ENCODE measurements around the gene DCDC2.

DCDC2 gene

GRCh38 chr6:24186349-24186748, 171.5 kb downstream of the DCDC2 start:
- no peak overlapping the region for H3K4me3 ChIP-seq (ENCODE audit: low read depth, low read length)
- TF ChIP-seq, protein P1, sequence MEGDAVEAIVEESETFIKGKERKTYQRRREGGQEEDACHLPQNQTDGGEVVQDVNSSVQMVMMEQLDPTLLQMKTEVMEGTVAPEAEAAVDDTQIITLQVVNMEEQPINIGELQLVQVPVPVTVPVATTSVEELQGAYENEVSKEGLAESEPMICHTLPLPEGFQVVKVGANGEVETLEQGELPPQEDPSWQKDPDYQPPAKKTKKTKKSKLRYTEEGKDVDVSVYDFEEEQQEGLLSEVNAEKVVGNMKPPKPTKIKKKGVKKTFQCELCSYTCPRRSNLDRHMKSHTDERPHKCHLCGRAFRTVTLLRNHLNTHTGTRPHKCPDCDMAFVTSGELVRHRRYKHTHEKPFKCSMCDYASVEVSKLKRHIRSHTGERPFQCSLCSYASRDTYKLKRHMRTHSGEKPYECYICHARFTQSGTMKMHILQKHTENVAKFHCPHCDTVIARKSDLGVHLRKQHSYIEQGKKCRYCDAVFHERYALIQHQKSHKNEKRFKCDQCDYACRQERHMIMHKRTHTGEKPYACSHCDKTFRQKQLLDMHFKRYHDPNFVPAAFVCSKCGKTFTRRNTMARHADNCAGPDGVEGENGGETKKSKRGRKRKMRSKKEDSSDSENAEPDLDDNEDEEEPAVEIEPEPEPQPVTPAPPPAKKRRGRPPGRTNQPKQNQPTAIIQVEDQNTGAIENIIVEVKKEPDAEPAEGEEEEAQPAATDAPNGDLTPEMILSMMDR (IDR thresholded peaks at IDR 0.05; ENCODE audit: low read depth, low read length, missing control alignments), result no peak
- DNase-seq (ENCODE audit: low read depth), result no peak

DNA sequence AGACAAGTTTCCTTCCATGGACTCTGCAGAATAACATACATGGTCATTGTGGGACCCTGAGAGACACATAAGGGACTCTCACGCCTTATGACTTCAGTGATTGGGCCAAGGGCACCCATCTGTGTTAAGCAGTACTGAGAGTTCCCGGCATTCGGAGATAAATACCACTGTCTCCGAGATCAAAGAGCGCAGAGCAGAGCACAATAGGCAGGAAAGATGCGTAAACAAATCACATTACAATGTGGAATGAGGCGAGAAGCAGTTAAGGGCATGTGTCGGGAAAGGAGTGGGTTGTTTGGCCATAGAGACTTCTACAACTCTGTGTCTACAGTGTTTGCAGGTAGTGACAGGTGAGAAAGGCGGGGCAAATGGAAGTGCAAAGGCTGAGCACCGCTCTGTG, 174.3 kb downstream of the DCDC2 start:
- TF ChIP-seq, protein P1 (IDR thresholded peaks at IDR 0.05; ENCODE audit: low read depth, low read length, missing control alignments), result no peak
- no peak for DNase-seq (ENCODE audit: low read depth)
- H3K4me3 ChIP-seq (ENCODE audit: low read depth, low read length), result no peak overlapping the region

GRCh38 chr6:24157886-24158285, 200.0 kb downstream of the DCDC2 start:
- no peak for DNase-seq (ENCODE audit: low read depth)
- TF ChIP-seq, protein P1 (IDR thresholded peaks at IDR 0.05; ENCODE audit: low read depth, low read length, missing control alignments), result no peak
- H3K4me3 ChIP-seq (ENCODE audit: low read depth, low read length), result no peak overlapping the region

DNA sequence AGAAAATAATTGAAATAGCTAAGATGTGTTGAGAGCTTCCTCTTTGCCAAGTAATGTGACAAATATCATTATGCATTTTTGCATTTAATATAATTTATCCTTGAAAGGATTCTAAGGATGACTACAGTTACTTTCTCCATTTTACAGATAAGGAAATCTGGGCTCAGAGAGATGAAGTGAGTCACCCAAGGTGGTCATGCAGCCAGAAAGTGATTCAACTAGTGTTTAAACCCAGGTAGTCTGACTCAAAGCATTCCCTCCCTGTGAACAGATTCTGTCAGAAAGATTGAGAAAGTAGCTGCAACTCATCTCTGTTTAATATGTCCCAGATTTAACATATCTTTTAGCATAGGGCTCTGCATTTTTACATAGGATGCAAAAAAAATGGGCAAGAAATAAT, 203.7 kb downstream of the DCDC2 start:
- no peak overlapping the region for H3K4me3 ChIP-seq (ENCODE audit: low read depth, low read length)
- DNase-seq (ENCODE audit: low read depth), result no peak
- TF ChIP-seq, protein P1 (IDR thresholded peaks at IDR 0.05; ENCODE audit: low read depth, low read length, missing control alignments), result no peak

DNA sequence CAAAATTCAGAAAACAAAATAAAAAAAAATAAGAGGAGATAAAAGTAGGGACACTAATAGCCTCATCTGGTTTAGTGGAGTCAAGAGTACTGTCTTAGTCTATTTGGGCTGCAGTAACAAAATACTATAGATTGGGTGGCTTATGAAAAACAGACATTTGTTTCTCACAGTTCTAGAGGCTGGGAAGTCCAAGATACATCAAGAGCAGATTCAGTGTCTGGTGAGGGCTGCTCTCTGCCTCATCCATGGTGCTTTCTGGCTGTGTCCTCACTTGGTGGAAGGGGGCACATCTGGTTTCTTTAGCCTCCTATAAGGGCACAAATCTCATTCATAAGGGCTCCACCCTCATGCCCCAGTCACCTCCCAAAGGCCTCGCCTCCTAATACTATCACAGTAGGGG, 205.8 kb downstream of the DCDC2 start:
- H3K4me3 ChIP-seq (ENCODE audit: low read depth, low read length), result no peak overlapping the region
- DNase-seq (ENCODE audit: low read depth), result no peak
- TF ChIP-seq, protein P1 (IDR thresholded peaks at IDR 0.05; ENCODE audit: low read depth, low read length, missing control alignments), result no peak

- no peak overlapping the region for H3K4me3 ChIP-seq (ENCODE audit: low read depth, low read length)
- DNase-seq (ENCODE audit: low read depth), result no peak
- TF ChIP-seq, protein P1 (IDR thresholded peaks at IDR 0.05; ENCODE audit: low read depth, low read length, missing control alignments), result no peak
Observed at GRCh38 chr6:24149836-24150235, 208.0 kb downstream of the DCDC2 start.

GRCh38 chr6:24149296-24149695, 208.6 kb downstream of the DCDC2 start:
- no peak for DNase-seq (ENCODE audit: low read depth)

More at GRCh38 chr6:24149296-24149695, 208.6 kb downstream of the DCDC2 start:
- TF ChIP-seq, protein P1 (IDR thresholded peaks at IDR 0.05; ENCODE audit: low read depth, low read length, missing control alignments), result no peak
- no peak overlapping the region for H3K4me3 ChIP-seq (ENCODE audit: low read depth, low read length)
